Breast epithelium (tissue), 4 donors: Measurements from ENCODE around the gene AGAP1. TPM values are rescaled to one million over a fixed set of nuclear protein-coding genes. Genes with fewer than 3 reads are reported as not detected.
A peak's percentile ranks its signal among the peaks of the same experiment; 100 is the strongest.

Experiments used
- DNase-seq, 2 donors: peaks; one replicate each; pipeline ENCODE4 v3.0.0-alpha.2; 2019; ENCODE audit warnings: low spot score in 2 of 2
- H3K27ac ChIP-seq, 2 donors: fragments of 200-600 bp; sonication (generic) in 1 of 2; one replicate each; pipeline ENCODE4 v1.5.1; 2016 to 2019; ENCODE audit warnings: mild to moderate bottlenecking in 1 of 2
- H3K27me3 ChIP-seq, 2 donors: fragments of 200-600 bp; sonication (generic) in 1 of 2; one replicate each; pipeline versions ENCODE4 v1.5.1 to v1.6.0; 2017 to 2019; ENCODE audit warnings: control low read depth in 1 of 2, mild to moderate bottlenecking in 1 of 2
- H3K36me3 ChIP-seq: fragments of 200-600 bp; one replicate; pipeline ENCODE4 v1.5.1; 2019
- H3K4me1 ChIP-seq, 2 donors: fragments of 200-600 bp; sonication (generic); one replicate each; pipeline ENCODE4 v1.5.1; 2016 to 2019; ENCODE audit warnings: control low read depth in 1 of 2
- H3K4me3 ChIP-seq, 3 donors: fragments of 200-600 bp; sonication (generic); 1 replicate in 2 of 3; 2 replicates in 1 of 3; pipeline ENCODE4 v1.5.1; 2016 to 2019; ENCODE audit warnings: mild to moderate bottlenecking in 3 of 3, moderate library complexity in 2 of 3
- H3K9me3 ChIP-seq, 2 donors: fragments of 200-600 bp; sonication (generic) in 1 of 2; one replicate each; pipeline ENCODE4 v1.5.1; 2016 to 2019; ENCODE audit warnings: control low read depth in 1 of 2
- CTCF ChIP-seq, 3 donors: fragments of 450-650 bp; IDR thresholded peaks; one replicate each; pipeline ENCODE4 v1.5.1; 2016 to 2017; ENCODE audit warnings: antibody characterized with exemption in 3 of 3, mild to moderate bottlenecking in 3 of 3, moderate library complexity in 3 of 3
- POLR2A ChIP-seq: fragments of 450-650 bp; IDR thresholded peaks from one replicate; pipeline ENCODE4 v1.6.1; 2016; ENCODE audit warnings: antibody characterized with exemption, mild to moderate bottlenecking, moderate library complexity
- POLR2AphosphoS5 ChIP-seq, 3 donors: sonication (generic); formaldehyde crosslinking; IDR thresholded peaks; one replicate each; pipeline ENCODE4 v1.6.1; 2017; ENCODE audit warnings: antibody characterized with exemption in 3 of 3
- intact Hi-C: fragments of 100-400 bp; cut with DNase I; formaldehyde crosslinking; loops from one replicate; pipeline ENCODE4 v1.15.1; 2023; ENCODE audit warnings: low total_unique reads
- total RNA-seq, 3 donors: library from RNA; depleted of rRNA; stranded (reverse); fragments of >200 nt; gene quantifications; one replicate each; pipeline ENCODE4 v1.1.0, GENCODE V29; 2016

Gene AGAP1
- total RNA-seq, 3 donors from 2014 or later = 19.7 to 27.1 (median 25.9) TPM

- intact Hi-C loops = no loop called here
- H3K4me3 ChIP-seq = no peak overlapping the region
- H3K4me1 ChIP-seq = no peaks in the 10 kb centered on the region
- no peak for TF ChIP-seq POLR2A
- TF ChIP-seq POLR2AphosphoS5 (IDR thresholded peaks at IDR 0.05) = no peak
- TF ChIP-seq CTCF (IDR thresholded peaks at IDR 0.05) = no peak
- no peaks in the 10 kb centered on the region for H3K27me3 ChIP-seq
- no peaks in the 10 kb centered on the region for H3K36me3 ChIP-seq
- H3K27ac ChIP-seq = no peak overlapping the region
- no peaks in the 10 kb centered on the region for H3K9me3 ChIP-seq
- DNase-seq = no peak
Observed at GRCh38 chr2:235928751-235929370, 435.0 kb downstream of the AGAP1 start.

GRCh38 chr2:235930701-235931100 is 436.9 kb downstream of the AGAP1 start:
- TF ChIP-seq POLR2AphosphoS5 (IDR thresholded peaks at IDR 0.05) (no peak), POLR2A (no peak), CTCF (IDR thresholded peaks at IDR 0.05) (no peak)
- intact Hi-C loops = no loop called here

GRCh38 chr2:235931676-235932075 is 437.8 kb downstream of the AGAP1 start:
- H3K4me3 ChIP-seq = no peak overlapping the region
- no peaks in the 10 kb centered on the region for H3K9me3 ChIP-seq
- intact Hi-C loops = no loop called here
- H3K4me1 ChIP-seq = no peaks in the 10 kb centered on the region
- H3K27ac ChIP-seq = no peak overlapping the region
- TF ChIP-seq POLR2A (no peak), CTCF (IDR thresholded peaks at IDR 0.05) (no peak)
- H3K36me3 ChIP-seq = no peaks in the 10 kb centered on the region
- no peak for DNase-seq
- H3K27me3 ChIP-seq = no peaks in the 10 kb centered on the region

More at GRCh38 chr2:235930701-235931100, 436.9 kb downstream of the AGAP1 start:
- Histone ChIP-seq H3K4me1 (no peaks in the 10 kb centered on the region), H3K9me3 (no peaks in the 10 kb centered on the region), H3K27ac (no peak overlapping the region), H3K27me3 (no peaks in the 10 kb centered on the region), H3K36me3 (no peaks in the 10 kb centered on the region), H3K4me3 (no peak overlapping the region)
- DNase-seq = no peak

GRCh38 chr2:235934059-235934773 is 440.4 kb downstream of the AGAP1 start:
- TF ChIP-seq POLR2AphosphoS5 (IDR thresholded peaks at IDR 0.05) = no peak
- TF ChIP-seq POLR2A = no peak
- no peak for TF ChIP-seq CTCF (IDR thresholded peaks at IDR 0.05)
- Histone ChIP-seq H3K27ac (no peak overlapping the region), H3K4me1 (no peaks in the 10 kb centered on the region), H3K27me3 (no peaks in the 10 kb centered on the region), H3K4me3 (no peak overlapping the region), H3K36me3 (no peaks in the 10 kb centered on the region), H3K9me3 (no peaks in the 10 kb centered on the region)
- intact Hi-C loops = no loop called here
- DNase-seq = peak in 1 of 2 donors; percentile 15

GRCh38 chr2:235934774-235935484 is 441.1 kb downstream of the AGAP1 start:
- H3K27ac ChIP-seq = no peak overlapping the region
- H3K36me3 ChIP-seq = no peaks in the 10 kb centered on the region
- no peaks in the 10 kb centered on the region for H3K9me3 ChIP-seq
- no peaks in the 10 kb centered on the region for H3K27me3 ChIP-seq
- H3K4me3 ChIP-seq = no peak overlapping the region
- DNase-seq = no peak
- TF ChIP-seq POLR2A = no peak
- no peak for TF ChIP-seq POLR2AphosphoS5 (IDR thresholded peaks at IDR 0.05)
- no peak for TF ChIP-seq CTCF (IDR thresholded peaks at IDR 0.05)
- intact Hi-C loops = no loop called here
- H3K4me1 ChIP-seq = no peaks in the 10 kb centered on the region
